MCF 10A (cell line): ENCODE measurements around the gene DNAJB5. TPM values are rescaled to one million over a fixed set of nuclear protein-coding genes. Genes with fewer than 3 reads are reported as not detected.

ENCODE experiments used
- BruUV-seq: library from RNA; stranded (reverse); fragments of 400-500 nt; replicated peaks from 2 replicates; lab custom pipeline; 2021; lab: Mats Ljungman, UMichigan
- CTCF ChIA-PET: fragments of 300-600 bp; sonication (Branson Sonifier 250); formaldehyde crosslinking; extraction: SDS; loops from one replicate; lab custom pipeline; 2021; ENCODE audit warnings: antibody characterized with exemption, inconsistent platforms; lab: Yijun Ruan, JAX
- POLR2A ChIA-PET: fragments of 300-600, 350-650 bp; sonication (Branson Sonifier 250); formaldehyde crosslinking; extraction: SDS; loops from one replicate; lab custom pipeline; 2020; ENCODE audit warnings: antibody characterized with exemption, inconsistent platforms; lab: Yijun Ruan, JAX
- DNase-seq: peaks from one replicate; pipeline ENCODE4 v3.0.0-alpha.2; 2018; ENCODE audit not compliant: unreplicated experiment
- H3K27ac Mint-ChIP-seq: one replicate; pipeline ENCODE4 v1.8.0; 2022; ENCODE audit warnings: mild to moderate bottlenecking, low read depth, mixed read lengths; ENCODE audit not compliant: unreplicated experiment
- H3K27me3 Mint-ChIP-seq: one replicate; pipeline ENCODE4 v1.8.0; 2022; ENCODE audit warnings: mixed read lengths; ENCODE audit not compliant: insufficient read depth, unreplicated experiment
- H3K36me3 Mint-ChIP-seq: one replicate; pipeline ENCODE4 v1.8.0; 2022; ENCODE audit warnings: mild to moderate bottlenecking, moderate library complexity, mixed read lengths; ENCODE audit not compliant: insufficient read depth, unreplicated experiment
- H3K4me1 Mint-ChIP-seq: one replicate; pipeline ENCODE4 v1.8.0; 2022; ENCODE audit warnings: mixed read lengths; ENCODE audit not compliant: insufficient read depth, unreplicated experiment
- H3K4me3 Mint-ChIP-seq: one replicate; pipeline ENCODE4 v1.8.0; 2022; ENCODE audit warnings: mild to moderate bottlenecking, moderate library complexity, mixed read lengths; ENCODE audit not compliant: unreplicated experiment
- H3K9me3 Mint-ChIP-seq: one replicate; pipeline ENCODE4 v1.8.0; 2022; ENCODE audit warnings: mixed read lengths; ENCODE audit not compliant: unreplicated experiment
- intact Hi-C: fragments of 100-400 bp; cut with micrococcal nuclease; formaldehyde crosslinking; loops from 2 replicates; pipeline ENCODE4 v1.14.1; 2022
- total RNA-seq: library from RNA; stranded (reverse); gene quantifications from 2 replicates; pipeline ENCODE4 v1.2.3, GENCODE V29; 2022
- TF ChIP-seq, protein P1 (sequence below): fragments of 200-600 bp; IDR thresholded peaks from one replicate; pipeline ENCODE4 v1.8.0; 2022; ENCODE audit warnings: antibody characterized with exemption, mild to moderate bottlenecking; ENCODE audit not compliant: unreplicated experiment

Gene DNAJB5
- total RNA-seq, 1 experiment from 2014 or later, result 2.2 TPM

DNA sequence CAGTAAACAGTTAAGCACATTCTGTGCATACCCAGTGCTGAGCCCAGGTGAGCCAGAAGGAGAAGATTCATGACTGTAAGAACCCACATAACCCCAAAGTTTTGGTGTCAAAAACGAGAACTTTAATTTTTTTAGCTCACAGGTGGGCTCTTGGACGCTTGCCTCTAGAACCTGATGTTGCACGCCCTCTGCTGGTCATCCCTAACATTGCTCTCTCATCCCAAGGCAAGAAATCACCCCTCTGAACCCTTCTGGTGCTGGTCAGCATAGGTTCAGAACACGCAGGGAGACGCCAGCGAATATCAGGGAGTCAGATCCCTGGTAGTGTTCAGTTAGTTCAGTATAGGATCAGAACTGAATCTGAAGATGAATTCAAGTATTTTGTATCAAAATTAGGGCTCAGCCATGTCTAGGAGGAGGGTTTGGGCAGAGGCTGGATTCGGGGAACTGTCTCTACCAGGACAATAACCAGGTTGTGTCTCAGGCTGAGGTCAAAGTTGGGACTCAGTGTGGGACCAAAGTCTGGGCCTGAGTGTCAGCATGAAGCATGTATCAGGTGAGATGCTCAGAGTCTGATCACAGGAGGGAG, 4.1 kb upstream of the DNAJB5 start:
- no peaks in the 10 kb centered on the region for H3K27me3 Mint-ChIP-seq
- no TSS peak for BruUV-seq
- intact Hi-C loops, result loop anchor here (1.0 to 2.0 kb wide), 3 partner anchors 86 to 225 kb away; partner anchors contain the start of gene PIGO
- H3K9me3 Mint-ChIP-seq, result no peaks in the 10 kb centered on the region
- H3K27ac Mint-ChIP-seq, result no peak overlapping the region
- H3K36me3 Mint-ChIP-seq, result no peaks in the 10 kb centered on the region
- H3K4me1 Mint-ChIP-seq, result peaks cover 7% of the 10 kb centered on the region
- TF ChIP-seq, protein P1, sequence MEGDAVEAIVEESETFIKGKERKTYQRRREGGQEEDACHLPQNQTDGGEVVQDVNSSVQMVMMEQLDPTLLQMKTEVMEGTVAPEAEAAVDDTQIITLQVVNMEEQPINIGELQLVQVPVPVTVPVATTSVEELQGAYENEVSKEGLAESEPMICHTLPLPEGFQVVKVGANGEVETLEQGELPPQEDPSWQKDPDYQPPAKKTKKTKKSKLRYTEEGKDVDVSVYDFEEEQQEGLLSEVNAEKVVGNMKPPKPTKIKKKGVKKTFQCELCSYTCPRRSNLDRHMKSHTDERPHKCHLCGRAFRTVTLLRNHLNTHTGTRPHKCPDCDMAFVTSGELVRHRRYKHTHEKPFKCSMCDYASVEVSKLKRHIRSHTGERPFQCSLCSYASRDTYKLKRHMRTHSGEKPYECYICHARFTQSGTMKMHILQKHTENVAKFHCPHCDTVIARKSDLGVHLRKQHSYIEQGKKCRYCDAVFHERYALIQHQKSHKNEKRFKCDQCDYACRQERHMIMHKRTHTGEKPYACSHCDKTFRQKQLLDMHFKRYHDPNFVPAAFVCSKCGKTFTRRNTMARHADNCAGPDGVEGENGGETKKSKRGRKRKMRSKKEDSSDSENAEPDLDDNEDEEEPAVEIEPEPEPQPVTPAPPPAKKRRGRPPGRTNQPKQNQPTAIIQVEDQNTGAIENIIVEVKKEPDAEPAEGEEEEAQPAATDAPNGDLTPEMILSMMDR, result peak; percentile 82
- H3K4me3 Mint-ChIP-seq, result no peak overlapping the region
- ChIA-PET POLR2A (interaction anchor here (0.6 to 1.2 kb wide), 4 partner anchors 20 to 300 kb away, joined by 3 to 6 read pairs (median 4); no protein-coding TSS in a partner anchor), CTCF (interaction anchor here (0.6 to 2.3 kb wide), 24 partner anchors 12 to 530 kb away, joined by 3 to 49 read pairs (median 3); no protein-coding TSS in a partner anchor)
- DNase-seq, result peak; percentile 75

DNA sequence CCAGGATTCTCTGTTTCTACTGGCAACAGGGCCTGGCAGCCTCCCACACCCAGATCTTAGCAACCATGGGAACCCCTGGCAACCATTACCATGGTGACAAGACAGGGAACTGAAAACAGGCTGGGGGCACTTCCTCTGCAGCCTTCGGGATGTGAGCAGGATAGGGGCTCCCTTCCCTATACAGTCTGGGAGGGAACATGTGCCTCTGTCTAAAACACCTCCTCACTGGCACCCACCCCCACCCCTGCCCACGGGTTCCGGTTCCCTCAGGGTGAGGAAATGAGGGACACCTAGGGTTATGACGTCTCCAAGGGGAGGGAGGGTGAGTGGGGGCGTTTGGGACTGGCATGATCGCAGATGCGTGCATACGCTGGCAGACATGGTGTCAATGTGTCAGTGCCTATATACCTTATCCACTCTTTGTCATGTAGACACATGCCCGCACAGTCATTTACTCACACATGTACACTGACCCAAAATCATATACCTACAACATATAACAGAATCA, 3.0 kb upstream of the DNAJB5 start:
- Mint-ChIP-seq H3K27me3 (no peaks in the 10 kb centered on the region), H3K4me3 (no peak overlapping the region), H3K27ac (no peak overlapping the region), H3K4me1 (peaks cover 7% of the 10 kb centered on the region), H3K36me3 (no peaks in the 10 kb centered on the region), H3K9me3 (no peaks in the 10 kb centered on the region)
- no TSS peak for BruUV-seq
- intact Hi-C loops, result no loop called here
- ChIA-PET CTCF (interaction anchor here (0.7 to 1.4 kb wide), 3 partner anchors 15 to 226 kb away, joined by 3 to 4 read pairs (median 3); no protein-coding TSS in a partner anchor), POLR2A (interaction anchor here (0.7 kb wide), 1 partner anchor 11 kb away, joined by 4 read pairs; no protein-coding TSS in a partner anchor)
- no peak for DNase-seq
- TF ChIP-seq, protein P1, result no peak

DNA sequence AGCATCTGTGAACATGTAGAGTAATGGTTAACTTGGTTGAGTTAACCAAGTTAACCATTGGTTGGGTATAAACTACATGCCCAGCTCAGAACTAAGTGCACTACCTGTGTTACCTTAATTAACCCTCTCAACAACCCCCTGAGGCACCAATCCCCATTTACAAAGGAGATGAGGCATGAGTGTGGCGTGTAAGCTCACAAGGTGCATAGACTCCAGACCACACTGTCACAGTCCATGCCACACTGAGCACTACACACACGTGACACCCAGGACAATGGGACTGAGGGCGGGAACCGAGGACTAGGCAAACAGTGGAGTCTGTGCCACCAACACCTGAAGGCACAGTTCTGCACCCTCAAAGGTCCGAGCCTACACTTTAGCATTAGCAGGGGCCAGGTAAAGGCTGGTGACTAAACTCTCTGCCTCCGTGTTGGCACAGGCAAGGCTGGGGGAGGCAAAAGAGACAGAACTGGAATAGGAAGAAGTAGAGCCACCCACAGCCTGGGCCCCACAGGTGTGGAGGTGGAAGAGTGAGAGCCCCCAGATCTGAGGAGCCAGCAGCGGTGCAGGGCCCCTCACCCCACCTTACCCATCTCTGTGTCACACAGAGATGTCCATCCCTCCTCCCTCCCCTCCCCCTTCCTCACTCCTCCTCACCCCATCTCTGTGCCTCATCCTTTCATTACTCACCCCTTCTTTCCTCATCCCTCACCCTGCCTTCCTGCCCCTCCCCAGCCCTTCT, 2.2 kb upstream of the DNAJB5 start:
- no peak for DNase-seq
- Mint-ChIP-seq H3K27ac (no peak overlapping the region), H3K36me3 (peaks cover 4% of the 10 kb centered on the region), H3K9me3 (no peaks in the 10 kb centered on the region), H3K27me3 (no peaks in the 10 kb centered on the region), H3K4me3 (no peak overlapping the region), H3K4me1 (peaks cover 14% of the 10 kb centered on the region)
- BruUV-seq, result no TSS peak
- ChIA-PET POLR2A (interaction anchor here (0.7 kb wide), 1 partner anchor 10 kb away, joined by 4 read pairs; no protein-coding TSS in a partner anchor), CTCF (interaction anchor here (0.7 kb wide), 1 partner anchor 75 kb away, joined by 3 read pairs; no protein-coding TSS in a partner anchor)
- TF ChIP-seq, protein P1, result no peak
- intact Hi-C loops, result no loop called here
